HG03135 (cell line): ENCODE measurements around the gene ANKLE1.
A peak's percentile ranks its signal among the peaks of the same experiment; 100 is the strongest.

Experiments
- ATAC-seq: cut with Tn5 transposase; IDR thresholded peaks from one replicate; pipeline ENCODE4 v1.9.1; 2021; ENCODE audit warnings: mild to moderate bottlenecking, moderate library complexity; ENCODE audit not compliant: unreplicated experiment

The ANKLE1 gene

GRCh38 chr19:17305216-17305516, 23.5 kb downstream of the ANKLE1 start:
- ATAC-seq: no peak

- peak; percentile 62 for ATAC-seq
Measured at GRCh38 chr19:17305517-17306284, 24.0 kb downstream of the ANKLE1 start, which contains the start of gene MRPL34. MRPL34 (plus strand) TSS chr19:17305872; CDS start chr19:17305893, 21 bp downstream.

GRCh38 chr19:17306285-17306714, 24.6 kb downstream of the ANKLE1 start:
- no peak for ATAC-seq

GRCh38 chr19:17307876-17308377, 26.2 kb downstream of the ANKLE1 start:
- no peak for ATAC-seq

- ATAC-seq: peak; percentile 58
Measured at GRCh38 chr19:17309198-17309964, 27.7 kb downstream of the ANKLE1 start, which contains the start of gene DDA1. DDA1 (plus strand) TSS chr19:17309563; CDS start chr19:17309655, 92 bp downstream.

GRCh38 chr19:17309965-17310461, 28.3 kb downstream of the ANKLE1 start:
- ATAC-seq: no peak

GRCh38 chr19:17311455-17312188, 29.9 kb downstream of the ANKLE1 start:
- no peak for ATAC-seq

- no peak for ATAC-seq
Measured at GRCh38 chr19:17312189-17313113, 30.8 kb downstream of the ANKLE1 start.

GRCh38 chr19:17314007-17314593, 32.4 kb downstream of the ANKLE1 start:
- no peak for ATAC-seq

- no peak for ATAC-seq
Measured at GRCh38 chr19:17318966-17319365, 37.3 kb downstream of the ANKLE1 start.

- no peak for ATAC-seq
Measured at GRCh38 chr19:17319473-17320238, 38.0 kb downstream of the ANKLE1 start.

- no peak for ATAC-seq
Measured at GRCh38 chr19:17320435-17320834, 38.7 kb downstream of the ANKLE1 start.

GRCh38 chr19:17321655-17322489, 40.2 kb downstream of the ANKLE1 start:
- ATAC-seq: no peak

- no peak for ATAC-seq
Measured at GRCh38 chr19:17322854-17323253, 41.2 kb downstream of the ANKLE1 start.

- ATAC-seq: no peak
Measured at GRCh38 chr19:17323300-17323963, 41.7 kb downstream of the ANKLE1 start.

GRCh38 chr19:17323964-17324332, 42.2 kb downstream of the ANKLE1 start:
- ATAC-seq: no peak

GRCh38 chr19:17324357-17325114, 42.8 kb downstream of the ANKLE1 start:
- no peak for ATAC-seq
